Naive thymus-derived CD8-positive, alpha-beta T cell (primary cell): ENCODE results near the gene ZNF597. TPM values are rescaled to one million over a fixed set of nuclear protein-coding genes. Genes with fewer than 3 reads are reported as not detected.

Experiments used
- microRNA-seq: library from miRNA; unstranded; fragments of <30 nt; microRNA quantifications from one replicate; pipeline ENCODE4 v1.2.0, GENCODE V29; 2022; ENCODE audit warnings: borderline microRNAs expressed
- polyA plus RNA-seq, 3 donors: library from polyadenylated mRNA; unstranded; fragments of 300-500 nt; fragmentation: Illumina TruSeq; gene quantifications; one replicate each; pipeline ENCODE4 v1.2.3, GENCODE V29; 2021
- total RNA-seq, 8 experiments: library from RNA in 2 of 8; stranded (reverse) in 2 of 8; gene quantifications; one replicate each; pipeline ENCODE4 v1.2.3 and lab custom pipeline; 2021 to 2026

The ZNF597 gene
- total and polyA plus RNA-seq, 5 experiments from 2014 or later: 1.1 to 5.8 (median 2.3) TPM

Small RNAs within 50 kb of the gene (microRNA-seq; reads per million reads assigned to microRNA genes)
- gene MIR6126: 2.1 reads per million

Other genes starting within 250 kb of the ZNF597 start
- 10 to 100 TPM; 24.5 to 25.8 TPM for gene ZNF200, start 208.3 kb downstream of the ZNF597 start, total RNA-seq
- 10 to 100 TPM in 2 of 3 donors, 1 to 10 TPM in 1; 6.8 to 14.3 (median 13.9) TPM for gene ZNF200, start 208.3 kb downstream of the ZNF597 start, polyA plus RNA-seq
- under 1 TPM; 0.41 to 0.60 TPM for gene MEFV, start 186.9 kb downstream of the ZNF597 start, total RNA-seq
- gene MEFV, start 186.9 kb downstream of the ZNF597 start, polyA plus RNA-seq: not detected
- 10 to 100 TPM; 53.5 to 60.1 TPM for gene ZNF263, start 160.0 kb downstream of the ZNF597 start, total RNA-seq
- 10 to 100 TPM; 33.9 to 62.2 (median 54.2) TPM for gene ZNF263, start 160.0 kb downstream of the ZNF597 start, polyA plus RNA-seq
- 10 to 100 TPM; 12.6 to 15.6 TPM for gene TIGD7, start 138.1 kb downstream of the ZNF597 start, total RNA-seq
- gene TIGD7, start 138.1 kb downstream of the ZNF597 start, polyA plus RNA-seq: 1 to 10 TPM; 5.8 to 7.0 (median 5.8) TPM
- 100 to 1,000 TPM; 117 to 128 TPM for gene ZNF75A, start 138.0 kb downstream of the ZNF597 start, total RNA-seq
- gene ZNF75A, start 138.0 kb downstream of the ZNF597 start, polyA plus RNA-seq: 10 to 100 TPM; 18.2 to 32.3 (median 23.6) TPM
- not detected for gene OR2C1, start 87.6 kb downstream of the ZNF597 start, total RNA-seq
- gene OR2C1, start 87.6 kb downstream of the ZNF597 start, polyA plus RNA-seq: under 1 TPM in 2 of 3 donors, not detected in 1; 0.39 TPM
- 10 to 100 TPM; 26.8 to 28.4 TPM for gene ZSCAN32, start 42.5 kb downstream of the ZNF597 start, total RNA-seq
- gene ZSCAN32, start 42.5 kb downstream of the ZNF597 start, polyA plus RNA-seq: 10 to 100 TPM in 2 of 3 donors, 1 to 10 TPM in 1; 8.6 to 20.8 (median 19.0) TPM
- 10 to 100 TPM; 17.1 to 19.7 TPM for gene ZNF174, start 42.3 kb downstream of the ZNF597 start, total RNA-seq
- gene ZNF174, start 42.3 kb downstream of the ZNF597 start, polyA plus RNA-seq: 10 to 100 TPM; 12.3 to 18.8 (median 14.0) TPM
- gene NAA60, start 176 bp upstream of the ZNF597 start, total RNA-seq: 10 to 100 TPM; 68.5 to 74.4 TPM
- 10 to 100 TPM; 36.9 to 56.1 (median 44.4) TPM for gene NAA60, start 176 bp upstream of the ZNF597 start, polyA plus RNA-seq
- gene C16orf90, start 52.0 kb upstream of the ZNF597 start, total RNA-seq: not detected
- gene C16orf90, start 52.0 kb upstream of the ZNF597 start, polyA plus RNA-seq: under 1 TPM in 1 of 3 donors, not detected in 2; 0.26 TPM
- gene CLUAP1, start 57.5 kb upstream of the ZNF597 start, total RNA-seq: 10 to 100 TPM; 26.4 to 28.3 TPM
- gene CLUAP1, start 57.5 kb upstream of the ZNF597 start, polyA plus RNA-seq: 10 to 100 TPM; 37.6 to 43.1 (median 38.1) TPM
- 10 to 100 TPM; 93.5 to 99.9 TPM for gene NLRC3, start 133.9 kb upstream of the ZNF597 start, total RNA-seq
- gene NLRC3, start 133.9 kb upstream of the ZNF597 start, polyA plus RNA-seq: 10 to 100 TPM; 17.1 to 31.9 (median 19.7) TPM
- 1 to 10 TPM; 7.8 to 8.6 TPM for gene SLX4, start 168.1 kb upstream of the ZNF597 start, total RNA-seq
- 1 to 10 TPM in 1 of 3 donors, under 1 TPM in 2; 0.32 to 1.2 (median 0.43) TPM for gene SLX4, start 168.1 kb upstream of the ZNF597 start, polyA plus RNA-seq
- 10 to 100 TPM; 53.5 to 56.7 TPM for gene DNASE1, start 211.2 kb upstream of the ZNF597 start, total RNA-seq
- gene DNASE1, start 211.2 kb upstream of the ZNF597 start, polyA plus RNA-seq: 10 to 100 TPM in 1 of 3 donors, 1 to 10 TPM in 2; 1.5 to 15.4 (median 2.8) TPM